ENCODE measurements around the gene LHX3. TPM values are rescaled to one million over a fixed set of nuclear protein-coding genes. Genes with fewer than 3 reads are reported as not detected.

The LHX3 gene
- total and polyA plus RNA-seq, 11 donors = not detected

- WGBS, 4 donors = 92 to 95% (median 93%) methylated on average over 11 to 16 of the region's 16 CpGs
- Histone ChIP-seq H3K4me3 (no peak overlapping the region), H3K27ac (no peak overlapping the region), H3K36me3 (peaks cover 0 to 83% (median 60%) of the 10 kb centered on the region in 9 donors), H3K9me3 (peaks cover 0 to 8% (median 0%) of the 10 kb centered on the region in 12 donors), H3K4me1 (no peaks in the 10 kb centered on the region), H3K27me3 (no peaks in the 10 kb centered on the region)
- intact Hi-C loops (cut with DNase I) = no loop called here
- no peak for ATAC-seq
- no peak for TF ChIP-seq CTCF (IDR thresholded peaks at IDR 0.05)
- no peak for TF ChIP-seq POLR2A (IDR thresholded peaks at IDR 0.05)
- no peak for DNase-seq
Observed at GRCh38 chr9:136218271-136218670, 13.3 kb upstream of the LHX3 start.

DNA sequence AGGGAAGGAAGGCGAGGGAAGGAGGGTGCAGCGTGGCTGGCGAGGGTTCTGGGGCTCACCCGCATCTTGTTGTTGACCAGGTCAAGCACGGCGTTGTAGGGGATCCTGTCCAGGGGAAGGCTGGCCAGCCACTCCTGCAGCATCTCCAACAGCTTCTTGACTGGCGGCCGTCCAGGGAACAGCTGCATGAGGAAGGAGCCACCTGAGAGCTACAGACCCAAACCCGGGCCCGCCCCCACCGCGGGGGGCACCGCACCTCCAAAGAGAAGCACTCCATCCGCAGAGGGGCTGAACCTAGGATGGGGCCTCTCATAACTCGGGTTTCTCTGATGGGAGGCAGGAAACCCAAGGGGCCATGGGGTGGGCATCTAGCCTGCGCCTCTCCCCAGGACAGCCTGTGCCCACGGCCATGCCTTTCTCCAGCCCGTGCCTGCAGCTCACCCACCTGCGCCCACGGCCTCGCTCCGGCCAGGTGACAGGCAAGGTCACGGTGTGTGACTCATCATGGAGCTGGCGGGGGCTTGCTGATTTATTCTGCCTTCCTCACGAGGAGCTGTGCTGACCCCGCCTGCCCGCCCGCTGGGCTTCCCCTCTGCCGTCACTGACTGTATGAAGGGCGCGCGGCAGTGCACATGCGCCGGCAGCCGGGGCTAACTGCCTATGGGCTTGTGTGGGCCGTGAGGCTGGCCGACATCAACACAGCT lies 11.8 kb upstream of the LHX3 start:
- Histone ChIP-seq H3K27ac (no peak overlapping the region), H3K4me3 (no peak overlapping the region), H3K27me3 (no peaks in the 10 kb centered on the region), H3K36me3 (peaks cover 0 to 81% (median 56%) of the 10 kb centered on the region in 9 donors), H3K4me1 (no peaks in the 10 kb centered on the region), H3K9me3 (peaks cover 0 to 8% (median 0%) of the 10 kb centered on the region in 12 donors)
- TF ChIP-seq POLR2A (IDR thresholded peaks at IDR 0.05) (no peak), CTCF (IDR thresholded peaks at IDR 0.05) (no peak)
- no peak for DNase-seq
- intact Hi-C loops (cut with DNase I) = no loop called here
- WGBS, 4 donors = 92 to 95% (median 93%) methylated on average over 27 to 37 of the region's 37 CpGs
- peak in 1 of 4 donors; percentile 11 for ATAC-seq

DNA sequence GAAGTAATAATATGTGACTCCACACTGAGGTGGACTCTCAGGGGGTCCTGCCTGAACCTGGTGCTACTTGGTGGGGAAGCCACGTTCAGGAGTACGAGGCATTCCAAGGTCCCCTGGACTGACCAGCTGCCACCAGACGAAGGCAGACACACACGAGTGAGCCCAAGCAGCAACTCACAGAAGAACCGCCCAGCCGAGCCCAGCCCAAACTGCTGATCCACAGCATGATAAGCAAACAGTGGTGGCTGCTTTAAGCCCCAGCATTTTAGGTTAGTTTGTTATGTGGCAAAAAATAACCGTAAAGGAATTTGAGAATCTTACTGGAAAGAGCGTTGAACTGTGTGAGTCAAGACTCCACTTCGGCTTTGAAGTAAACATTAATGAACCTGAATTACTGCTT lies 8.8 kb upstream of the LHX3 start:
- no peak overlapping the region for H3K27ac ChIP-seq
- peaks cover 2 to 86% (median 67%) of the 10 kb centered on the region in 9 donors for H3K36me3 ChIP-seq
- peaks cover 0 to 8% (median 0%) of the 10 kb centered on the region in 12 donors for H3K9me3 ChIP-seq
- no peak for ATAC-seq
- WGBS, 4 donors = 94 to 98% (median 96%) methylated on average over 9 of the region's 9 CpGs
- no peak overlapping the region for H3K4me3 ChIP-seq
- no peaks in the 10 kb centered on the region for H3K27me3 ChIP-seq
- no peak for TF ChIP-seq CTCF (IDR thresholded peaks at IDR 0.05)
- no peak for TF ChIP-seq POLR2A (IDR thresholded peaks at IDR 0.05)
- no peak for DNase-seq
- intact Hi-C loops (cut with DNase I) = no loop called here
- H3K4me1 ChIP-seq = no peaks in the 10 kb centered on the region

- 89 to 93% (median 92%) methylated on average over 27 to 28 of the region's 28 CpGs for WGBS, 4 donors
- DNase-seq (no peak), ATAC-seq (no peak)
- Histone ChIP-seq H3K4me3 (no peak overlapping the region), H3K36me3 (peaks cover 0 to 79% (median 61%) of the 10 kb centered on the region in 9 donors), H3K27ac (no peak overlapping the region), H3K27me3 (no peaks in the 10 kb centered on the region), H3K4me1 (no peaks in the 10 kb centered on the region), H3K9me3 (peaks cover 0 to 8% (median 0%) of the 10 kb centered on the region in 12 donors)
- intact Hi-C loops (cut with DNase I) = no loop called here
- no peak for TF ChIP-seq CTCF (IDR thresholded peaks at IDR 0.05)
Observed at GRCh38 chr9:136212345-136212950, 7.5 kb upstream of the LHX3 start.
